Choroid plexus epithelial cell (primary cell): ENCODE results near the gene SLC25A19.
A peak's percentile ranks its signal among the peaks of the same experiment; 100 is the strongest.
"Not testable (repeated sequence)": the region's sequence is repeated elsewhere in the genome, so short reads cannot be mapped to it uniquely, and the experiment has no call there.

Experiments
- DNase-seq: peaks from one replicate; pipeline ENCODE4 v3.0.0-alpha.2; 2010; ENCODE audit warnings: low read depth
- H3K4me3 ChIP-seq: 2 replicates; pipeline ENCODE4 v1.5.1; 2011; ENCODE audit warnings: low read depth, mild to moderate bottlenecking, control low read depth, low read length, moderate library complexity
- CTCF ChIP-seq: conservative IDR thresholded peaks from 2 replicates; pipeline ENCODE4 v1.5.1; 2011; ENCODE audit warnings: low read depth, mild to moderate bottlenecking, control low read depth, inconsistent platforms, low read length, moderate library complexity

The SLC25A19 gene

GRCh38 chr17:75301049-75301448 is 11.8 kb upstream of the SLC25A19 start:
- no peak for DNase-seq
- no peak for TF ChIP-seq CTCF
- no peak overlapping the region for H3K4me3 ChIP-seq

GRCh38 chr17:75300280-75300679 is 11.0 kb upstream of the SLC25A19 start:
- no peak for TF ChIP-seq CTCF
- H3K4me3 ChIP-seq: no peak overlapping the region
- no peak for DNase-seq

- no peak for DNase-seq
- no peak for TF ChIP-seq CTCF
- no peak overlapping the region for H3K4me3 ChIP-seq
Observed at GRCh38 chr17:75295201-75296158, 6.2 kb upstream of the SLC25A19 start.

- H3K4me3 ChIP-seq, DNase-seq: not testable (repeated sequence)
Observed at GRCh38 chr17:75292810-75293448, 3.7 kb upstream of the SLC25A19 start.

- H3K4me3 ChIP-seq: peak overlapping the region; percentile 91
- TF ChIP-seq CTCF: peak; percentile 43
- peak; percentile 73 for DNase-seq
Observed at GRCh38 chr17:75289832-75290337, 652 bp upstream of the SLC25A19 start.

GRCh38 chr17:75288770-75289114 is 491 bp downstream of the SLC25A19 start:
- no peak for TF ChIP-seq CTCF
- H3K4me3 ChIP-seq: peak overlapping the region; percentile 90
- DNase-seq: no peak

GRCh38 chr17:75288359-75288758 is 874 bp downstream of the SLC25A19 start:
- peak overlapping the region; percentile 90 for H3K4me3 ChIP-seq
- TF ChIP-seq CTCF: no peak
- no peak for DNase-seq
